ENCODE results near the gene DCAF4.

GRCh38 chr14:73007835-73008234 is 81.6 kb downstream of the DCAF4 start:
- TF ChIP-seq ZNF274 (IDR thresholded peaks at IDR 0.05; ENCODE audit: low read depth, low read length) (no peak), SUZ12 (IDR thresholded peaks at IDR 0.05; ENCODE audit: extremely low read depth, insufficient read depth, insufficient read length) (no peak)

All from NT2/D1 (cell line).